ENCODE results near the gene ZNF185. TPM values are rescaled to one million over a fixed set of nuclear protein-coding genes. Genes with fewer than 3 reads are reported as not detected.

Gene ZNF185
- total RNA-seq, 1 donor from 2014 or later = 0.75 TPM

DNA sequence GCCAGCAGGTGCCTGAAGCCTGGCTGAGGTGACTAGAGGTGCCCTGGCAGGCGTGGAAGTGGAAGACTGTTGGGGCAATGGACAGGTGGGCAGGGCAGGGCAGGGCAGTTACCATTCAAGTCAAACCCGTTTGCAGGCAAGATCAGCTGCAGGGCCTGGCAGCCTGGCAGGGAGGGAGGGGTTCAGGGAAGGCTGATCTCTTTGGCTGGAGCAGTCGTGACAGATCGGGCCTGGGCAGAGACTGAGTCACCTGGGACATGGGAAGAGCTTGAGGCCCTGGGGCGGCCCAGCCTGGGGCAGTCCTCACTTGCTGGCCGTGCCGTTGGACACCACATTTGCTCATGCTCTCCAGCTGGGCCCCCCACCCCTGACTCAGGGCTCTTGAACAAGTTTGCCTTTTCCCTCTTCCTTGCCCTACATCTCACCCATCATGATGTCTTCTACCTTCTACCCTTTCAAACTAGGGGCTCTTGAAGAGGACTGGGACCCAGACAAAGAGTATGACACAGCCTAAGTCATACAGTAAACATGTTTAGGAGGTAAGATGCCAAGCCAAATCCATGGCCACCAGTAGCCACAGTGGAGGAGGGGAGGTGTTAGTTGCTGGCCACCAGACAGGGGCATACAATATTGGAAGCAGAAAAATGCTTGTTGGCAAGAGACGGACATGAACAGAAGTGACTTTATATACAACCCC lies 2.0 kb upstream of the ZNF185 start:
- no peaks in the 10 kb centered on the region for H3K36me3 Mint-ChIP-seq (ENCODE audit: low read depth)
- no peaks in the 10 kb centered on the region for H3K4me1 Mint-ChIP-seq
- DNase-seq (no peak), ATAC-seq (ENCODE audit: low read depth) (no peak)
- no peak overlapping the region for H3K27ac Mint-ChIP-seq
- peaks cover 20% of the 10 kb centered on the region for H3K27me3 Mint-ChIP-seq
- TF ChIP-seq, protein P1, sequence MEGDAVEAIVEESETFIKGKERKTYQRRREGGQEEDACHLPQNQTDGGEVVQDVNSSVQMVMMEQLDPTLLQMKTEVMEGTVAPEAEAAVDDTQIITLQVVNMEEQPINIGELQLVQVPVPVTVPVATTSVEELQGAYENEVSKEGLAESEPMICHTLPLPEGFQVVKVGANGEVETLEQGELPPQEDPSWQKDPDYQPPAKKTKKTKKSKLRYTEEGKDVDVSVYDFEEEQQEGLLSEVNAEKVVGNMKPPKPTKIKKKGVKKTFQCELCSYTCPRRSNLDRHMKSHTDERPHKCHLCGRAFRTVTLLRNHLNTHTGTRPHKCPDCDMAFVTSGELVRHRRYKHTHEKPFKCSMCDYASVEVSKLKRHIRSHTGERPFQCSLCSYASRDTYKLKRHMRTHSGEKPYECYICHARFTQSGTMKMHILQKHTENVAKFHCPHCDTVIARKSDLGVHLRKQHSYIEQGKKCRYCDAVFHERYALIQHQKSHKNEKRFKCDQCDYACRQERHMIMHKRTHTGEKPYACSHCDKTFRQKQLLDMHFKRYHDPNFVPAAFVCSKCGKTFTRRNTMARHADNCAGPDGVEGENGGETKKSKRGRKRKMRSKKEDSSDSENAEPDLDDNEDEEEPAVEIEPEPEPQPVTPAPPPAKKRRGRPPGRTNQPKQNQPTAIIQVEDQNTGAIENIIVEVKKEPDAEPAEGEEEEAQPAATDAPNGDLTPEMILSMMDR (IDR thresholded peaks at IDR 0.05) = no peak
- no peak overlapping the region for H3K4me3 Mint-ChIP-seq
- intact Hi-C loops (cut with micrococcal nuclease) = no loop called here
- ChIA-PET CTCF (no interaction called here), POLR2A (no interaction called here)
- no peaks in the 10 kb centered on the region for H3K9me3 Mint-ChIP-seq

DNA sequence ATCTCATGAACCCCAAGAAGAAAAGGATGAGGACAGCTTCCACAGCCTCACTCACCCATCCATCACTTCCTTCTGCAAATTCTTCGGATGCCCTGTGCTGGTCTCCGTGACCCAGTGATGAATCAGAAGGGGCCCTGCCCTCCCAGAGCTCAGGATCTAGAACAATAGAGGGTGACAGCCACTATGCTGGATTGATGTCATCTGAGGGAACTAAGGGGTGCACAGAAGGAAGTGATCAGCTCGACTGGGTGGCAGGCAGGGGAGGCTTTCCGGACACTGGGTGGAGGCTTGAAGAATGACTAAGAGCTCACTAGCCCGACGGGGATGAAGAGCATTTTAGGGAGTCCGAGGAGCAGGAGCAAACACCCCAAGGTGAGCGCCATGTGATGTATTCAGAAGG lies 1.4 kb upstream of the ZNF185 start:
- TF ChIP-seq, protein P1 (IDR thresholded peaks at IDR 0.05) = no peak
- ATAC-seq (ENCODE audit: low read depth) = no peak
- H3K27me3 Mint-ChIP-seq = peaks cover 14% of the 10 kb centered on the region
- ChIA-PET POLR2A (no interaction called here), CTCF (no interaction called here)
- H3K9me3 Mint-ChIP-seq = no peaks in the 10 kb centered on the region
- no peaks in the 10 kb centered on the region for H3K36me3 Mint-ChIP-seq (ENCODE audit: low read depth)
- intact Hi-C loops (cut with micrococcal nuclease) = no loop called here
- no peak overlapping the region for H3K27ac Mint-ChIP-seq
- H3K4me3 Mint-ChIP-seq = no peak overlapping the region
- no peaks in the 10 kb centered on the region for H3K4me1 Mint-ChIP-seq
- no peak for DNase-seq

DNA sequence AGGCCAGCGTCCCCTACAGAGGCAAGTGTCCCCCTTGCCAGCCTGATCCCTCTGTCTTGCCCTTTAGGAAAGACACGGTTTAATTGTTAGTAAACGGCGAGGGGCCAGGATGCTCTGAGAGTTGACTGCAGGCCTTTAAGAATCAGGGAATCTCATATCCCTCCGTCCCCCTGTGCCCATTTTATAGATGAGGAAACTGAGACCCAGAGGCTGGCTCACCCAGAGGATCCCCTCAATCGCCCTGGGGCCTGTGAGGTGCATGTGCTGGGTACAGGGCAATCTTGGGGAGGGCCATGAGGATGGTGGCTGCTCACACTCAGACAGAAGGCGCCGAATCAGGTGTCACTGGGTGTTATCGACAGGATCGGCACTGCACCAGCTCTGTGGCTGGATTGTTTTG lies 575 bp downstream of the ZNF185 start:
- ATAC-seq (ENCODE audit: low read depth) = no peak
- H3K27ac Mint-ChIP-seq = no peak overlapping the region
- intact Hi-C loops (cut with micrococcal nuclease) = no loop called here
- no peaks in the 10 kb centered on the region for H3K36me3 Mint-ChIP-seq (ENCODE audit: low read depth)
- no peak overlapping the region for H3K4me3 Mint-ChIP-seq
- no peak for DNase-seq
- peaks cover 14% of the 10 kb centered on the region for H3K27me3 Mint-ChIP-seq
- no peaks in the 10 kb centered on the region for H3K4me1 Mint-ChIP-seq
- POLR2A ChIA-PET = no interaction called here
- CTCF ChIA-PET = no interaction called here
- H3K9me3 Mint-ChIP-seq = no peaks in the 10 kb centered on the region
- TF ChIP-seq, protein P1 (IDR thresholded peaks at IDR 0.05) = no peak

DNA sequence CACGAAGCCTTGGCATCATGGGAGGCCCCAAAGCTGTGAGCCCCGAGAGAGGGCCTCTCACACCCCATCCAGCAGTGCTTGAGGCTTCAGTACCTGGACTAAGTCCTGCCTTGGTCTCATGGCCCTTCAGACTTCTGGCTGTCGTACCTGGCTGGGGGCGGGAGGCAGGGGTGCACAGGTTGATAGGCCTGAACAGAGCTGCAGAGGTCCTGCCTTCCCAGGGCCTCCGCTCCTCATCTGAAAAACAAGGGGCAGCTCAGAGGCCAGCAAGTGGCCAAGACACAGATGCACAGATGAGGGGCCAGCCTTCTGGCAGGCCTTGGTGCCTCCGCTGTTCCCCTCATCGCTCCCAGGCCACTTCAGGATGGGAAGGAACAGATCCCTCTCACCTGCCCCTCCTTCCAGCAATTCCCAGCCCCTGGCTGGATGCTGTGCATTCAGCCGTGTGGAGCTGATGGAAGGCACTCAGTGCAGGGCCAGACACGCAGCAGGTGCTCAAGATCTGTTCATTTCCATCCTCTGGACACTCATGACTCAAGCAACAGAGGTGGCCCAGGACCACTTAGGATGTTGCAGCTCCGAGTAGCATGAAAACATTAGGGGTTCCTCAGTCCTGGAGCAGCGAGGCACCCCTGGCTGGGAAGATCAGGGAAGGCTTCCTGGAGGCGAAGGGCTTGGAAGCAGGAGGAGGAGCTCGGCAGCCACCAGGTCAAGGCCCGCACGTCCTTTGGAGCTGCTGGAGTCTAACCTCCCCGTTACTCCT lies 1.4 kb downstream of the ZNF185 start:
- H3K4me1 Mint-ChIP-seq = no peaks in the 10 kb centered on the region
- ATAC-seq (ENCODE audit: low read depth) (no peak), DNase-seq (no peak)
- ChIA-PET POLR2A (no interaction called here), CTCF (no interaction called here)
- H3K9me3 Mint-ChIP-seq = no peaks in the 10 kb centered on the region
- H3K27ac Mint-ChIP-seq = no peak overlapping the region
- intact Hi-C loops (cut with micrococcal nuclease) = no loop called here
- H3K4me3 Mint-ChIP-seq = no peak overlapping the region
- TF ChIP-seq, protein P1 (IDR thresholded peaks at IDR 0.05) = no peak
- peaks cover 14% of the 10 kb centered on the region for H3K27me3 Mint-ChIP-seq
- no peaks in the 10 kb centered on the region for H3K36me3 Mint-ChIP-seq (ENCODE audit: low read depth)

DNA sequence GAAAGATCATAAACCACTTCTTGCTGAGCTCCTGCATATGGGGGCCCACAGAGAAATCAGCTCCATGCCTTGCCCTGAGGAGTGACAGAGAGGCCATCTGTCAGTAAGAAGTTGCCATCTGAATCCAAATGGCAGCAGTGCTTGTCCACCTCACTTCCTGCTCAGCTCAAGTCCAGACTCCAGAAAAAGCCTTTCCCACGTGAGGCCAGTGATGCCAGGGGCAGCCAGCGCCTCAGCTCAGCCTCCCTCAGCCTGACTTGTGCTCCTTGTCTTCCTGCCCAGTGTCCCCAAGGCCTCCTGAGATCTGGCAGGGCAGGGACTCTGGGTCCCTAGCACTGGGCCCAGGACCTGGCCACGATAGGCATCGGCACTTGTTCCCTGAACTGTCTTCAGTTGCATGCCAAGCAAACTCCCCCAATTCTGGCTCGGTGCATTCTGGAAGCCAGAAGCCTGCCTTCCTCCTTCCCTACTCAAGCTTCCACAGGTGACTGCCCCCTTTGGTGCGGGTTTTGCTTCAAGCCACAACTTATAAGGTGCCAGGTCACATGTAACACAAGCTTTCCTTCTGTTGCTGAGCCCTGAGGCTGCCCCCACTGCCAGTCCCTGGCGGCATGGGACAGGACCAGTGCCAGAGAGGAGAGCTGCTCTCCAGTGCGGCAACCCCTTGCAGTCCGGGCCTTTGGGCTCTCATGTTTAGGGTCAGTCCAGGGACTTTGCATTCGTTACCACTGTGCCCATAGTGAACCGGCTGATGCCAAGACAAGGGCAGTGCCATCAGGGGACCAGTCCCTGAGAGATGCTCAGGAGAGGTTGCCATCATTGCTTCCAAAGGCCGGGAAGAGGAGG lies 2.2 kb downstream of the ZNF185 start:
- no peak overlapping the region for H3K27ac Mint-ChIP-seq

More for the DNA sequence above, 2.2 kb downstream of the ZNF185 start:
- H3K36me3 Mint-ChIP-seq (ENCODE audit: low read depth) = no peaks in the 10 kb centered on the region
- no peaks in the 10 kb centered on the region for H3K9me3 Mint-ChIP-seq
- TF ChIP-seq, protein P1 (IDR thresholded peaks at IDR 0.05) = no peak
- DNase-seq (no peak), ATAC-seq (ENCODE audit: low read depth) (no peak)
- peaks cover 14% of the 10 kb centered on the region for H3K27me3 Mint-ChIP-seq
- CTCF ChIA-PET = no interaction called here
- no peak overlapping the region for H3K4me3 Mint-ChIP-seq
- POLR2A ChIA-PET = no interaction called here
- intact Hi-C loops (cut with micrococcal nuclease) = no loop called here
- H3K4me1 Mint-ChIP-seq = no peaks in the 10 kb centered on the region
